ENCODE data around the gene ZNF763.
"Not testable (repeated sequence)": the region's sequence is repeated elsewhere in the genome, so short reads cannot be mapped to it uniquely, and the experiment has no call there.

ZNF763 gene

GRCh38 chr19:11964858-11965645 lies at the start of gene ZNF763:
TSS of gene ZNF763 (plus strand) at chr19:11965040. CDS start at chr19:11965209, 169 bp downstream.
- peak; percentile 100 for DNase-seq

DNA sequence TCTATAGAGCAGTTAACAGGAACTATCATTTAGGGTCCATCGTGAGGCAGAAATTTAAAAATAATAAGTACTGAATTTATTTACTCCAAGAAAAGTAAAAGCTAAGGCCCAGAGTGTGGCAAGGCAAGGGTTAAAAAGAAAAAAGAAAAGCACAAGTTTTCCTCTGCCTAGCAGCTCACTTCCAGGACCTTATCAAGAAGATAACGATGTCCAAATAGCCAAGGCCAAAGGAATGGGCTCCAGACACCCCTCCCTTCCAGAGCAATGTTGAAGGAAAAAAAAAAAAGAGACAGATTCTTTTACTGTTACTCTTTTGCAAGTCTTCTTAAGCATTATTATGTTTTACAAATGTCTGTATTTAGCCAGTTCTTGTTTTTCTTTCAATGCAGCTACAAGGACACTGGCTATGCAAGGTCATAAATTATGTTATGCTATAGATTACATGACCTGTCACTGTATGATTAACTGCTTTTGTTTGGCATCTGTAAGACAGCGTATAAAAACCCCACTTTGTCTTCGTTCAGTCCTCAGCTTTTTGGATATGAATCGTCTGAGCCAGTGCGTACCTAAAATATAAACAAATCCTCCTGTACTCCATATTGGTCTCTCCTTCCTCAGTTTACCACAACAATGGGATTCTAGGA lies 42.9 kb upstream of the ZNF763 start:
- peak; percentile 84 for DNase-seq

DNA sequence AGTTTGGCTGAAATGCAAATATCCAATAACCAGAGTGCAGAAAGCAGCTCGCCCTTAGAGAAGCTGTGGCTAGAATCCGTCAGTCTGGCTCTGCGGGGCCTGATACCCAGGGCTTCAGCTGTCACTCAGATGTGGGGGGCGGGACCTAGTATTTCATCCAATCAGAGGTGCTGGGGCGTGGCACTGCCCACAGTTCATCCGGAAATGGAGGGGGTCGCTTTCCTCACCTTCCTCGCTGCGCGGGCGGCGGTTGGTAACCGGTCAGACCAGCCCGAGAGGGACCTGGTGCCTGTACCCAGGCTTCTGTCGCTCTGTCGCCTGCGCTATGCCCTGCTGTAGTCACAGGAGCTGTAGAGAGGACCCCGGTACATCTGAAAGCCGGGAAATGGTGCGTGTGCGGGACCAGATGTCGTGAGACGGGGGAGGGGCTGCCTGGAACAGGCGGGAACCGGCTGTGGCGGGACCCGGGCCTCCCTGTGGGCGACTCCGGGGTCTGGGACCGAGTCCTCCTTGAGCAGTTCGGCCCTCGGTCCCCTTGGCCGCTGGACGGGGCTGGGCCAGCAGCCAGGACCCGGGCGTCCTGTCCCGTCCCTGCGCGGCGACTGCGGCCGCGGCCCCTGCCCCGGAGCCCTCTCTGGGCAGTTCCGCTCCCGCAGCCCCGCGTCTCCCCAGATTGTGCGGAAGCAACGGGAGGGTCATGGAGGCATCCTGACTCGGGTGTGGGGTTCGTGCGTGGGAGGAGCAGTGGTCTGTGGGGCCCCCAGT lies 39.8 kb upstream of the ZNF763 start, which contains the start of gene ZNF700:
ZNF700 (plus strand) TSS at position 222 of the 765 bp plus-strand sequence; CDS start at position 326, 104 bp downstream.
- DNase-seq, result peak; percentile 100

DNA sequence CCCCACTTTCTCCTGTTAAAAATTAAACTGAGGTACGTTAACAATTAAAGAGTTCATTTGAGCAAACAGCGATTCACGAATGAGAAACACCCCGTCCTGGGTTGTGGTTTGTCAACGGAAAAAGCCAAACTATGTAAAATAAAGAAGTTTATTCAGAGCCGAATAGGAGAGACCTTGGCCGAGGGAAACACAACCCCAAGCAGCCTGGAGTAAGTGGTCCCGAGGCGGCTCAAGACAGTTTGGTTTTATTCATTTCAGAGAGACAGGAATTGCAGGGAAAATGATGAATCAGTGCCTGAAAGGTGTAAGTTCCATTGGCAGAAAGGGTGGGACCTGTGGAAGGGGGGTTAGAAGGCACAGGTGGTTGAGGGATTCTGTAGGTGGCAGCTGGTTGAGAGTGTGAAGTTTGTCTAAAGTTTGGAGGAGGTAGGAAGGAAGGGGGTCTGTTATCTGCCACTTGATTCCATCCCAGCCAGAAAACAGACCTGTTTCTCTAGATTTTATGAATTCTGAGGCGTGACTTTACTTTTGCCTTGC lies 39.1 kb upstream of the ZNF763 start:
- DNase-seq, result peak; percentile 56

DNA sequence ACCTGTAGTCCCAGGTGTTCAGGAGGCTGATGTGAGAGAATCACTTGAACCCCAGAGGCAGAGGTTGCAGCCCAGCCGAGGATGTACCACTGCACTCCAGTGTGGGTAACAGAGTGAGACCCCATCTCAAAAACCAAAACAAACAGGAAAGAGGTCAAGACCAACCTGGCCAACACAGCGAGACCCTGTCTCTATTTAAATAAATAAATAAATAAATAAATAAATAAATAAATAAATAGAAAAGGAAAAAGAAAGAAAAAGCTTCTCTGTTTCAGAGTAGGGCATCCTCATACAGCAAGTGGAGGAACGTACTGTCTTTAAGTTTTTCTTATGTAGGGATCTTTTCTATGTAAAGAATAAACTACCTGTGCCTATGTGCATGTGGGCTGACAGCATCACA lies 37.6 kb upstream of the ZNF763 start:
- DNase-seq, result no peak

- peak; percentile 81 for DNase-seq
These were observed 33.8 kb upstream of the ZNF763 start for GRCh38 chr19:11931051-11931450.

DNA sequence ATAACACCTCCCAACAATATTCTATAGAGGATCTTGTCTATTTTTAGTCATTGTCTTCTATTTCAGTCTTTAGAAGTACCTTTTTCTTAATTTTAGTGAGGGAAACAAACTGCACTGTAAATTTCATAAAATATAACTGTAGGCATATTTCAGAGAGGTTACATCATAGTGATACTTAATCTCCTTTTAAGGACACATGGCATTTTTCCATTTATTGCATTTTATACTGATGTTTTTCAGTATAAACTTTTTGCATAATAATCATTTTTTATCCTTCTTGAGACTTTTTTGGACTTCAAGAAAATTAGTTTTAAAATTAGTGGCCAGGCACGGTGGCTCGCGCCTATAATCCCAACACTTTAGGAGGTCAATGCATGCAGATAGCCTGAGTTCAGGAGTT lies 33.3 kb upstream of the ZNF763 start:
- DNase-seq, result peak; percentile 72

DNA sequence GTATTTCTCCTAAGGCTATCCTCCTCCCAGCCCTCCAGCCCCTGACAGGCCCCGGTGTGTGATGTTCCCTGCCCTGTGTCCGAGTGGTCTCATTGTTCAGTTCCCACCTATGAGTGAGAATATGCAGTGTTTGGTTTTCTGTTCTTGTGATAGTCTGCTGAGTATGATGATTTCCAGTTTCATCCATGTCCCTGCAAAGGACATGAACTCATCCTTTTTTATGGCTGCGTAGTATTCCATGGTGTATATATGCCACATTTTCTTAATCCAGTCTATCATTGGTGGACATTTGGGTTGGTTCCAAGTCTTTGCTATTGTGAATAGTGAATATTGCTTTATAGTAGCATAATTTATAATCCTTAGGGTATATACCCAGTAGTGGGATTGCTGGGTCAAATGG lies 29.0 kb upstream of the ZNF763 start:
- DNase-seq, result not testable (repeated sequence)

- DNase-seq, result not testable (repeated sequence)
These were observed 26.5 kb upstream of the ZNF763 start for GRCh38 chr19:11938383-11938782.

DNA sequence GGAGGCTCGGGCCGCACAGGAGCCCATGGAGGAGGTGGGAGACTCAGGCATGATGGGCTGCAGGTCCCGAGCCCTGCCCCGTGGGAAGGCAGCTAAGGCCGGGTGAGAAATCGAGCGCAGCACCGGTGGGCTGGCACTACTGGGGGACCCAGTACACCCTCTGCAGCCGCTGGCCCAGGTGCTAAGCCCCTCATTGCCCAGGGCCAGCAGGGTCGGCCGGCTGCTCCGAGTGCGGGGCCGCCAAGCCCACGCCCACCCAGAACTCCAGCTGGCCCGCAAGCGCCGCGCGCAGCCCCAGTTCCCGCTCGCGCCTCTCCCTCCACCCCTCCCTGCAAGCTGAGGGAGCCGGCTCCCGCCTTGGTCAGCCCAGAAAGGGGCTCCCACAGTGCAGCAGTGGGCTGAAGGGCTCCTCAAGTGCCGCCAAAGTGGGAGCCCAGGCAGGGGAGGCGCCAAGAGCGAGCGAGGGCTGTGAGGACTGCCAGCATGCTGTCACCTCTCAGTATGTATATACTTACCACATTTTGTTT lies 23.4 kb upstream of the ZNF763 start:
- DNase-seq, result not testable (repeated sequence)

- DNase-seq, result no peak
These were observed 22.6 kb upstream of the ZNF763 start for GRCh38 chr19:11942008-11942842.

- peak; percentile 88 for DNase-seq
These were observed 22.1 kb upstream of the ZNF763 start for GRCh38 chr19:11942843-11943108.

DNA sequence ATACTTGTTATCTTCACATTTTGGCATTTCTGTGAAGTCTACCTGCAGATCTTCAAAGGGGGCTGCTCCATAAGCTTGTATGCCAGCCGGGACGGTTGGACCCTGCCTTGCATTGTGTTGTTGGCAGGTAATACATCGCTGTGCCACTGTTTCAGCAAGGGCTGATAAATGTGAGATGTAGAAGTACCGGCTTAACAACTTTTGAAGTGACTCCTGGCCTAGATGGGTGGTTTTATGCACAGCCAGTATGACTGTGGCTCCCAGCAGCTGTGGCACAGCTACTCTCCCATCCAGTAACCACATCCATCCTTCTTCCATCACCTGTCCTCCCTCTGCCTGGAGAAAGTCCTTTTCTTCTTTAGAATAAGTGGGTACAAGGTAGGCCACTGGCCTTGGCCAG lies 20.2 kb upstream of the ZNF763 start:
- DNase-seq, result no peak

GRCh38 chr19:11948646-11949045 lies 16.2 kb upstream of the ZNF763 start:
- no peak for DNase-seq

GRCh38 chr19:11949201-11949600 lies 15.6 kb upstream of the ZNF763 start:
- DNase-seq, result peak; percentile 70

DNA sequence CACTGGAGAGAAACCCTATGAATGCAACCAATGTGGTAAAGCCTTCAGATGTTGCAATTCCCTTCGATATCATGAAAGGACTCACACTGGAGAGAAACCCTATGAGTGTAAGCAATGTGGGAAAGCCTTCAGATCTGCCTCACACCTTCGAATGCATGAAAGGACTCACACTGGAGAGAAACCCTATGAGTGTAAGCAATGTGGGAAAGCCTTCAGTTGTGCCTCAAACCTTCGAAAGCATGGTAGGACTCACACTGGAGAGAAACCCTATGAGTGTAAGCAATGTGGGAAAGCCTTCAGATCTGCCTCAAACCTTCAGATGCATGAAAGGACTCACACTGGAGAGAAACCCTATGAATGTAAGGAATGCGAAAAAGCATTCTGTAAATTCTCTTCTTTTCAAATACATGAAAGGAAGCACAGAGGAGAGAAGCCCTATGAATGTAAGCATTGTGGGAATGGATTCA lies 15.2 kb upstream of the ZNF763 start:
- peak; percentile 50 for DNase-seq

GRCh38 chr19:11950312-11950711 lies 14.5 kb upstream of the ZNF763 start:
- DNase-seq, result no peak

DNA sequence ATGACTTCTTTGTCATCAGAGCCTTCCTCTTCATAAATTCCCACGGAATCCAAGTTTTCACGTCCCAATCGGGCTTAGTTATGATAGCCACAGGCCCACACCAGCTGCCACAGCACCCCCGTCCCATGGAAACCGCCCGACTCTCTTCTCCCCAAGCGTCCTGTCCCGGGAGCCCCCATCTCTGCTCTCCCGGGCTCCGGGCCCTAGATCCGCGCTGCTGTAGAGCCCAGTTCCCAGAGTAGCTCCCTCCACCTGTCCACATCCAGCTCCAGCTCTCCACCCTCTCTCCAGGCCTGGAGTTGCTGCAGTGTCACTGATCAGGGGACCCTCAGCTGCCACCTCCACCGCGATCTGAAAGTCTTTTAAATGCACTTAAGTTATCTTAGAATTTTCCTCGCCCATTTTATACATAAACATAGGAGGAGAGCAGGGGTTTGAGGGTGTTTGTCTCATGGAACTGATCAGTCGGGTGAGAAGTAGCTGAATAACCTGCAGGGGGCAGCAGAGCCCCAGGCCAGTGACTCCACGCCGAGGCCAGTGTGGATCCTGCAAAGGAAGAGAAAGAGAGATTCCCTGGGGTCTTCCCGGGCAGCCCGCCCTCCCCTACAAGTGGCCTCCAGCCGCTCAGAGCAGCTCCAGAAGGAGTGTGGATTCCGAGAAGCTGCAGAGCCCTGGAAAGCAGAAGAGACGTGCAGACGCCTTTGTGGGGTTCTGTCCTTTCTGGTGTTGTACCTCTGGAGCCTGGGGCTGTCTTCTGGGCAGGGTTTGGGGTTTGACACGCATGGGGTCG lies 1.1 kb upstream of the ZNF763 start:
- DNase-seq, result peak; percentile 95

DNA sequence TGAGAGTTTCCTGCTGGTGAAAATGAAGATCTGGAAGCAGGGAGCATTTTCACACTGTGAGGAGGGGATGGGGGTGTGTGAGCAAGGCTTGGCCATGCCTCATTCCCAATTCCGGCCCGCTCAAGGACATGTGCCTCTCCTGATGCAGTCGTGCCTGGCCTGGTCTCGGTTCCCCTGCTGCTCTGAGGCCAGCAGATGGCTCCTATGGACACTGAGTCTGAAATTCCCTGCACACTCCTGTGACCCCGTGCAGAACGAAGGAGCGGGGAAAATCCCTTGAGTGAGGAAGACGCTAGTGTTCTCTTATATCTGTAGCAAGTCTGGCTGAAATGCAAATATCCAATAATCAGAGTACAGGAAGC lies 363 bp upstream of the ZNF763 start:
- no peak for DNase-seq

DNA sequence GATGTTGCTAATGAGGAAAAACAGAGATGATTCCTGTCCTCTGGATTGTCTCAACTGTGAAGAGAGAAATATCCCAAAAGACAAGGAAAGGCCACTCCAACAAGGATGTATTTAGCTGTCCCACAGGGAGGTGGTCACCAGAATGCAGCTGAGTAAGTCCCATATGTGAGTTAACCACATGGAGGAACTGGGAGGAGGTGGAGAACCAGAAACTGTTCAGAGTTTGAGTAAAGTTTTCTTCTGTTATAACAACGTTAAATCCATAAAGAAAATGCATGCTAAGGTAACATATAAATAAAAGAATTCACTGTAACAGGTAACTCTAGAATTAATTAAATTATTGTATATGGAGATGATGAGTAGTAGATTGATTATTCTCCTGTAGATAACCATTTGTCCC lies 5.3 kb downstream of the ZNF763 start:
- DNase-seq, result no peak

DNA sequence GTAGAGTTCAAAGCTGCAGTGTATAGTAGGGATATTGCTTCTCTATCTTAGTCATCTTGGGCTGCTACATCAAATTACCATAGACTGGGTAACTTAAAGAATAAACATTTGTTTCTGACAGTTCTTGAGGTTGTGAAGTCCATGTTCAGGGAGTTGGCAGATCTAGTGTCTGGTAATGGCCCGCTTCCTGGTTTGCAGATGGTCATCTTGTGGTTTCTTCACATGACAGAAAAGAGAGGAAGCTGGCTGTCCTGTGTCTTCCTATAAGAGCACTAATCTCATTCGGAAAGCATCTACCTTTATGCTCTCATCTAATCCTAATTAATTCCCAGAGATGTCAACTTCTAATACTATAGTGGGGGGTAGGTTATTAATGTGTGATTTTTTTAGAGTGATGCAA lies 6.2 kb downstream of the ZNF763 start:
- peak; percentile 90 for DNase-seq
